Thymus (tissue), 11 donors: ENCODE results near the gene PGBD4. TPM values are rescaled to one million over a fixed set of nuclear protein-coding genes. Genes with fewer than 3 reads are reported as not detected.
"Not testable (repeated sequence)": the region's sequence is repeated elsewhere in the genome, so short reads cannot be mapped to it uniquely, and the experiment has no call there.

ENCODE experiments used
- DNase-seq, 9 donors: peaks; one replicate each; pipeline ENCODE4 v3.0.0-alpha.2; 2013; ENCODE audit warnings: low spot score in 9 of 9, low read depth in 6 of 9, missing footprints in 1 of 9
- H3K27ac ChIP-seq, 2 donors: one replicate each; pipeline ENCODE4 v1.5.1; 2013; ENCODE audit warnings: control low read depth in 1 of 2, low read depth in 1 of 2, low read length in 1 of 2, mild to moderate bottlenecking in 1 of 2, moderate library complexity in 1 of 2
- H3K27me3 ChIP-seq, 2 donors: one replicate each; pipeline ENCODE4 v1.5.1; 2013; ENCODE audit warnings: low read length in 1 of 2; ENCODE audit not compliant: control insufficient read depth in 2 of 2, insufficient read depth in 1 of 2
- H3K36me3 ChIP-seq, 2 donors: one replicate each; pipeline ENCODE4 v1.5.1; 2013; ENCODE audit warnings: low read length in 1 of 2, mild to moderate bottlenecking in 1 of 2, moderate library complexity in 1 of 2; ENCODE audit not compliant: control insufficient read depth in 2 of 2, insufficient read depth in 2 of 2
- H3K4me1 ChIP-seq, 2 donors: one replicate each; pipeline ENCODE4 v1.5.1; 2013; ENCODE audit warnings: low read length in 2 of 2; ENCODE audit not compliant: control insufficient read depth in 2 of 2, insufficient read depth in 2 of 2
- H3K4me3 ChIP-seq, 2 donors: one replicate each; pipeline ENCODE4 v1.5.1; 2013; ENCODE audit warnings: low read length in 2 of 2, control low read depth in 1 of 2, mild to moderate bottlenecking in 1 of 2
- H3K9me3 ChIP-seq, 2 donors: one replicate each; pipeline ENCODE4 v1.5.1; 2013; ENCODE audit warnings: low read length in 1 of 2, mild to moderate bottlenecking in 1 of 2; ENCODE audit not compliant: control insufficient read depth in 2 of 2, insufficient read depth in 1 of 2
- WGBS: extraction: QIAGEN DNeasy Blood & Tissue Kit; methylation state at CpG from one replicate; pipeline ENCODE4 v1.1.7; 2013; 5-methylcytosine and 5-hydroxymethylcytosine counted together
- polyA plus RNA-seq: library from polyadenylated mRNA; stranded (reverse); fragments of 200-250 nt; gene quantifications from one replicate; pipeline ENCODE4 v1.2.3, GENCODE V29; 2013
- total RNA-seq: library from RNA; stranded (reverse); fragments of 120-200 nt; gene quantifications from one replicate; pipeline ENCODE4 v1.2.4, GENCODE V29; 2013
- donor health status: healthy.

The PGBD4 gene
- total and polyA plus RNA-seq, 2 donors: 1.4 to 2.3 TPM

DNA sequence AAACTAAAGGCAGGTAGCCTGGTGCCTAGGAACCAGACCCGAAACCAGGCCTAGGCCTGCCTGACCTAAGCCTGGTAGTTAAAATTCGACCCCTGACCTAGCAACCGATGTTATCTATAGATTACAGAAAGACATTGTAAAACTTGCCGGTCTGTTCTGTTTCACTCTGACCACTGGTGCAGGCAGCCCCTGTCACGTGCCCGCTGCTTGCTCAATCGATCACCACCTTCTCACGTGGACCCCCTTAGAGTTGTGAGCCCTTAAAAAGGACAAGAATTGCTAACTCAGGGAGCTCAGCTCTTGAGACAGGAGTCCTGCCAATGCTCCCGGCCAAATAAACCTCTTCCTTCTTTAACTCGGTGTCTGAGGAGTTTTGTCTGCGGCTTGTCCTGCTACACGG lies 19.9 kb downstream of the PGBD4 start:
- DNase-seq, H3K4me1 ChIP-seq, H3K36me3 ChIP-seq, H3K27me3 ChIP-seq, H3K9me3 ChIP-seq, H3K27ac ChIP-seq, H3K4me3 ChIP-seq: not testable (repeated sequence)
- whole genome bisulfite sequencing: 81% methylated on average over 12 of the region's 12 CpGs

DNA sequence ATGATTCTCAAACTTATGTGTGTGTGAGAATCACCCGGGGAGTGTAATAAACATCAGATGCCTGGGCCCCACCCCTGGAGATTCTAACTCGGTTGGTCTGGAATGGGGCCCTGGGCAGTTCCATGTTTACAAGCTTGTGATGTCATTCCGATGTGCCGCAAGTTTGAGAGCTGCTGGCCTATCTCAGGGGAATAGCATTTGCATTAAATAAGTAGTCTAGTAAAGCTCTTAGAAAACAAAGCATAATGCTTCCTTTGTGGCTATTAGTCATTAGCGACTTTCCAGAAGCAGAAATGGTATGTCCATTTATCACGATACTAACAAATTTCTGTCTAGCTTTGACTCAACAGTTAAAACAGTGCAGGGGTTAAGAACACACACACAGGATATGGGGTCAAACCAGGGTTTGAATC lies 20.9 kb downstream of the PGBD4 start:
- WGBS: 92% methylated on average over 6 of the region's 6 CpGs
- Histone ChIP-seq H3K27ac (no peak overlapping the region), H3K9me3 (no peaks in the 10 kb centered on the region), H3K27me3 (no peaks in the 10 kb centered on the region), H3K36me3 (no peaks in the 10 kb centered on the region), H3K4me1 (no peaks in the 10 kb centered on the region), H3K4me3 (no peak overlapping the region)
- no peak for DNase-seq

DNA sequence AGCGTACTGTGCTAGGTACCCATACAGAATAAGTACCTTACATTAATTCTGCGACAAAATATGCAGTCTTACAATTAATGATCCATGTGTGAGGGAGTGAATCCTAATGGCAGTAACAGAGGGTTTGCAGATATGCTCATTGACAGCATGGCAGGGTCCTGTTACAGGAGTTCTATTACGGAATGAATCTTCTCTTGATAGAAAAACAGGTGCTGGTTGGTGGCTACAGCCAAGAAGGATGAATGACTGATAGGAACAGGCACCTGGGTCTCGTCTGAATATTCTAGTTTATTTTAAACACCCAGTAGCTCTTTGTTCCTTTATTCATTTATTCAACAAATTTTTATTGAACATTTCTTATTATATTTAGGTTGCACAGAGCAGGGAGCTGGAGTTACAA lies 22.8 kb downstream of the PGBD4 start:
- H3K27me3 ChIP-seq: no peaks in the 10 kb centered on the region
- no peaks in the 10 kb centered on the region for H3K9me3 ChIP-seq
- 86% methylated on average over 4 of the region's 4 CpGs for WGBS
- H3K36me3 ChIP-seq: no peaks in the 10 kb centered on the region
- H3K27ac ChIP-seq: no peak overlapping the region
- H3K4me1 ChIP-seq: no peaks in the 10 kb centered on the region
- H3K4me3 ChIP-seq: no peak overlapping the region
- no peak for DNase-seq

DNA sequence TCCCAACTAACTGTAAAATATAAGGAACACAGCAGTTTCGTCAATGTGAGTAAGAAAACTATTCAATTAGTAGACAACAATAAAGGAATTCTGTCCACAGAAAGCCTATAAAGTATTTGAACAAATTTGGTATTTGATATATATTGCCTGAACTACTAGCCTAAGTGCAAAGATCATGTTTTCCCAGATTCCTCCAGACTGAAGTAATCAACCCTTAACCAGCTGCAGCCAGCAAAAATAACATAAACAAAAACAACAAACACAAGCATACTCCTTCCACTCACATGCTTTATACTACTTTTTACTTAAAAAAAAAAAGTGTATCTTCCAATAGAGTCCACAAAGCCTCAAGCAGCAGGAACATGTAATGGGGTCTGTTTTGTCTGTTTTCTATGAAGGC lies 24.1 kb downstream of the PGBD4 start:
- Histone ChIP-seq H3K27me3 (no peaks in the 10 kb centered on the region), H3K27ac (no peak overlapping the region), H3K36me3 (no peaks in the 10 kb centered on the region), H3K4me1 (no peaks in the 10 kb centered on the region), H3K4me3 (no peak overlapping the region), H3K9me3 (no peaks in the 10 kb centered on the region)
- DNase-seq: no peak
- WGBS: 96% methylated on average over 1 of the region's 1 CpG

DNA sequence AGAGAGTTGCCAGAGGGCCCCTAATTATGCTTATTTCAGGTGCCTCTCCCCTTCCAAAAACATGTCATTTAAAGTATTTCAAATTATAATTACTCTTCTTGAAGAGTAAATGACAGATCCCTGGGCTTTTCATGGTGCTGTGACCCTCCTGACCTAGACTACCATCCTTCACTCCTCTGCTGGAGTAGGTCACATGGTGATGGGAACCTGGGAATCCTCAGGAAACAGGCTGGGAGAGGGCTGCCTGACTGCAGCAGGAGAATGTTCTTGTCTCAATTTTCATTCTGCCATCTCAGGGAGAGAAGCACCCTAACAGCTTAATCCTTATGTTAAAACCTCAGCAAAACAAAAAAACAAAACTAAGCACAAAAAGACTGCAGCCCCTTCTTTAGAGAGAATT lies 24.6 kb downstream of the PGBD4 start:
- Histone ChIP-seq H3K27ac (no peak overlapping the region), H3K4me3 (no peak overlapping the region), H3K36me3 (no peaks in the 10 kb centered on the region), H3K27me3 (no peaks in the 10 kb centered on the region), H3K9me3 (no peaks in the 10 kb centered on the region), H3K4me1 (no peaks in the 10 kb centered on the region)
- DNase-seq: no peak

DNA sequence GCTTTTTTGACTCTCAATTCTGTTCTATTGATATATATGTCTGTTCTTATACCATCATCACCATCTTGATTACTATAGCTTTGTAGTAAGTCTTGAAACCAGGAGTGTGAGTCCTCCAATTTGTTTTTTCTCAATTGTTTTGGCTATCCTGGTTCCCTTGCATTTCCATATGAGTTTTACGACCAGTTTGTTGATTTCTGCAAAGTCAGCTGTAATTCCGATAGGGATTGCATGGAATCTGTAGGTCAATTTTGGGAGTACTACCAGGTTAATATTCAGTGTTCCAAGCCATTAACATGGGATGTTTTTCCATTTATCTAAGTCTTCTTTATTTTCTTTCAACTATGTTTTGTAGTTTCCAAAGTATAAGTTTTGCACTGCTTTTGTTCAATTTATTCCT lies 27.0 kb downstream of the PGBD4 start:
- H3K9me3 ChIP-seq: no peaks in the 10 kb centered on the region
- 50% methylated on average over 2 of the region's 2 CpGs for WGBS
- no peaks in the 10 kb centered on the region for H3K27me3 ChIP-seq
- H3K27ac ChIP-seq: no peak overlapping the region
- no peak for DNase-seq
- no peaks in the 10 kb centered on the region for H3K4me1 ChIP-seq
- H3K36me3 ChIP-seq: no peaks in the 10 kb centered on the region
- no peak overlapping the region for H3K4me3 ChIP-seq

DNA sequence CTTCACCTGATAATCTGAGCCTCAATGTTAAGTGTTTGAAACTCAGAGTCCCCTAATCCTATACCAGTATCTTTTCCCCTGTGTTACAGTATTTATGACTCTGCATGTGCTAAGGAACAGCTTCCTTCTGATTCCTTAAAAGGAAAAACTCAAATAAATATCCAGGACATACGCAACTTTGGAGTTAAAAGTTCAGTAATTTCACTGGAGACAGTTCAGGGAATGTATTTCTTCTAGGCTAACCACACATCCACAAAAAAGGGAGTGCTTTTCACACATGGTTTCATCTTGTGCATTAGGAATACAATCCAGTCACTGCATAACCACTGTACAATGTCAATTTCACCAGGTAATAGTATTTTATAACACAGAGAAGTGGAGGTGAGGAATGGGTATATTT lies 31.0 kb downstream of the PGBD4 start:
- no peaks in the 10 kb centered on the region for H3K27me3 ChIP-seq
- no peak overlapping the region for H3K27ac ChIP-seq
- H3K9me3 ChIP-seq: no peaks in the 10 kb centered on the region
- H3K4me1 ChIP-seq: no peaks in the 10 kb centered on the region
- no peak overlapping the region for H3K4me3 ChIP-seq
- DNase-seq: no peak
- no peaks in the 10 kb centered on the region for H3K36me3 ChIP-seq
- WGBS: 96% methylated on average over 1 of the region's 1 CpG

DNA sequence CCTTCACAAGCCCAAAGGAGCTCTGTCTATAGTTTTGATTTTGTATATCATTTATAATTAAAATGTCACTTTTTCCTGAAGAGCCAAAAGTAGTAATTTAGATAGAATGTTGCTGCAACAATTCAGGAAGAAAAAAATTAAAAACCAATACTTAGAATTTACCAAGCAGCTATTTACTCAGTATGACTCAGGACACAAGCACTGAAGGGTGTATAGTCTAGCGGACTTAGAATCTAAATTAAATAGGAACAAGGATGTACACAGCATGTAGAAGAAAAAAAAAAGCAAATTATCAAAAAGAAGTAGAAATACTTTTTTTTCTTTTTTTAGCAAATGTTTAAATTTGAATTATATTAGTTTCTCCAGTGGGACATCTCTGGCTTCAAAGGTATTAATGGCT lies 31.6 kb downstream of the PGBD4 start:
- H3K27ac ChIP-seq: no peak overlapping the region
- H3K9me3 ChIP-seq: no peaks in the 10 kb centered on the region
- no peaks in the 10 kb centered on the region for H3K27me3 ChIP-seq
- no peak for DNase-seq
- H3K36me3 ChIP-seq: no peaks in the 10 kb centered on the region
- no peak overlapping the region for H3K4me3 ChIP-seq
- WGBS: 93% methylated on average over 1 of the region's 1 CpG
- H3K4me1 ChIP-seq: no peaks in the 10 kb centered on the region

DNA sequence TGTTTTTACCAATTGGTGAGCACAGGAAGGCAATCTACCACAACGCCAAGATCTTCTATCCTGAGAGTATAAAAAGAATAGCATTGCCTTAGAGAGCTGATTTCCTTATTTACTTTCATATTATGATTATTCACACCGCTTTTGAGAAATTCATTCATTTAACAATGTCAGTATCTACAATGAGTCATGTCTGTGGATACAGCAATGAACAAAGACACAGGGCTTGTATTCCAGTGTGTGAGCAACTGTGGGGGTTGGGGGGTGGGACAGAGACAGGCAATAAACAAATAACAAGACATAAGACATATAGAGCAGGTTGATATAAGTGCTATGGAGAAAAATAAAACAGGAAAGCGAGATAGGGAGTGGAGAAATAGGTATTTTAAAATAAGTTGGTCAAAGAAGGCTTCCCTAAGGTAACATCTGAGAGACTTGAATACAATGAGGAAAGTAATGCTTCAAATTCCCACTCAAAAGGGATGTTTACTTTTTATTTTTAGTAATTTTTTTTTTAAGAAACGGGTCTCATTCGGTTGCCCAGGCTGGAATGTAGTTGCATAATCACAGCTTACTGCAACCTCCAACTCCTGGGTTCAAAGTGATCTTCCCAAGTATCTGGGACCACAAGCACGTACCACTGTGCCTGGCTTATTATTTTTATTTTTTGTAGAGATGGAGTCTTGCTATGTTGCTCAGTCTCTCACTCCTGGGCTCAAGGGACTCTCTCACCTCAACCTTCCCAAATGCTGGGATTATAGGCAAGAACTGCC lies 45.7 kb downstream of the PGBD4 start:
- Histone ChIP-seq H3K36me3 (peaks cover 18 to 24% of the 10 kb centered on the region in 2 donors), H3K27me3 (no peaks in the 10 kb centered on the region), H3K27ac (no peak overlapping the region), H3K9me3 (no peaks in the 10 kb centered on the region), H3K4me1 (no peaks in the 10 kb centered on the region), H3K4me3 (no peak overlapping the region)
- WGBS: 66% methylated on average over 6 of the region's 6 CpGs
- DNase-seq: no peak
